Measurements from ENCODE around the gene RTCA.
"Not testable (repeated sequence)": the region's sequence is repeated elsewhere in the genome, so short reads cannot be mapped to it uniquely, and the experiment has no call there.

RTCA gene

DNA sequence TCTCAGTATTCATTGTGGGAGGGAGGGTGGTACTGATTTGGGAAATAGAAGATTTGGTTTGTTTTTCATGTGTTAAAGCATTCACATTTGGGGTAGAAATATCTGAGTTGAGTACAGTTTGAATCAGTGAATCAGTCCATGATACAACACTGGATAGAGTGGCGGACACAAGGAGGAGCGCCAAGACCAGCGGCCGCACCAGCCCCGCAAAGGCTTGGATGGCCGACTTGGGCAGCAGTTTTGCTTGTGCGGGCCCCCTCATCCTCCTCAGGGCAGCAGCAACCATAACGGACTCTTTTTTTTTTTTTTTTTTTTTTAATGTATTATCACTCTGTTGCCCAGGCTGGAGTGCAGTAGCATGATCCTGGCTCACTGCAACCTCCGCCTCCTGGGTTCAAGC, 66.3 kb downstream of the RTCA start (continued):
- TF ChIP-seq, protein P1, sequence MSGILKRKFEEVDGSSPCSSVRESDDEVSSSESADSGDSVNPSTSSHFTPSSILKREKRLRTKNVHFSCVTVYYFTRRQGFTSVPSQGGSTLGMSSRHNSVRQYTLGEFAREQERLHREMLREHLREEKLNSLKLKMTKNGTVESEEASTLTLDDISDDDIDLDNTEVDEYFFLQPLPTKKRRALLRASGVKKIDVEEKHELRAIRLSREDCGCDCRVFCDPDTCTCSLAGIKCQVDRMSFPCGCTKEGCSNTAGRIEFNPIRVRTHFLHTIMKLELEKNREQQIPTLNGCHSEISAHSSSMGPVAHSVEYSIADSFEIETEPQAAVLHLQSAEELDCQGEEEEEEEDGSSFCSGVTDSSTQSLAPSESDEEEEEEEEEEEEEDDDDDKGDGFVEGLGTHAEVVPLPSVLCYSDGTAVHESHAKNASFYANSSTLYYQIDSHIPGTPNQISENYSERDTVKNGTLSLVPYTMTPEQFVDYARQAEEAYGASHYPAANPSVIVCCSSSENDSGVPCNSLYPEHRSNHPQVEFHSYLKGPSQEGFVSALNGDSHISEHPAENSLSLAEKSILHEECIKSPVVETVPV (CRISPR knock-in tag; IDR thresholded peaks at IDR 0.05), result no peak
- TF ChIP-seq ZNF565 (CRISPR knock-in tag; conservative IDR thresholded peaks at IDR 0.05; ENCODE audit: low read depth) (no peak), ZFP3 (CRISPR knock-in tag; IDR thresholded peaks at IDR 0.05) (no peak), BACH2 (CRISPR knock-in tag; IDR thresholded peaks at IDR 0.05; ENCODE audit: borderline replicate concordance) (no peak), ZFP30 (CRISPR knock-in tag; IDR thresholded peaks at IDR 0.05) (no peak), RARB (CRISPR knock-in tag; IDR thresholded peaks at IDR 0.05) (no peak), ARNTL (CRISPR knock-in tag; IDR thresholded peaks at IDR 0.05; ENCODE audit: borderline replicate concordance, low read depth) (no peak), ISL1 (CRISPR knock-in tag; IDR thresholded peaks at IDR 0.05) (no peak), CSDC2 (CRISPR knock-in tag; IDR thresholded peaks at IDR 0.05) (no peak)

DNA sequence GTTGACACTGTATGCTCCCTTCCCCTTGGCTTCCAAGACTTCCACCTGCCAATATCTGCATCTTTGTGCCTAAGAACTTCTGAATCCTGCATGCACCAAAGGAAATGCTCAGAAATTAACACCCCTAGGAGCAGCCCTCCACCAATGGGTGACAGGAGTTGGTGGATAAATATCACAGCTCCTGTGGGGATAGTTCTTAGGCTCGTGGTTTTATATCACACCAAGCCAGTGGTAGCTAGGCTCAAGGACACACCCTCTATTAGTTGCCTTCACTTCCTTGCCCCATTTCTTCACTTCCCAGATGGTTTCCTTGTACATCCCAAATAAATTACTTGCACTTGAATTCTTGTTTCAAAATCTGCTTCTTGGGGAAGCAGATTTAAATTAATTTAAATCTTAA, 69.4 kb downstream of the RTCA start:
- ATAC-seq, result no peak
- TF ChIP-seq, protein P2, sequence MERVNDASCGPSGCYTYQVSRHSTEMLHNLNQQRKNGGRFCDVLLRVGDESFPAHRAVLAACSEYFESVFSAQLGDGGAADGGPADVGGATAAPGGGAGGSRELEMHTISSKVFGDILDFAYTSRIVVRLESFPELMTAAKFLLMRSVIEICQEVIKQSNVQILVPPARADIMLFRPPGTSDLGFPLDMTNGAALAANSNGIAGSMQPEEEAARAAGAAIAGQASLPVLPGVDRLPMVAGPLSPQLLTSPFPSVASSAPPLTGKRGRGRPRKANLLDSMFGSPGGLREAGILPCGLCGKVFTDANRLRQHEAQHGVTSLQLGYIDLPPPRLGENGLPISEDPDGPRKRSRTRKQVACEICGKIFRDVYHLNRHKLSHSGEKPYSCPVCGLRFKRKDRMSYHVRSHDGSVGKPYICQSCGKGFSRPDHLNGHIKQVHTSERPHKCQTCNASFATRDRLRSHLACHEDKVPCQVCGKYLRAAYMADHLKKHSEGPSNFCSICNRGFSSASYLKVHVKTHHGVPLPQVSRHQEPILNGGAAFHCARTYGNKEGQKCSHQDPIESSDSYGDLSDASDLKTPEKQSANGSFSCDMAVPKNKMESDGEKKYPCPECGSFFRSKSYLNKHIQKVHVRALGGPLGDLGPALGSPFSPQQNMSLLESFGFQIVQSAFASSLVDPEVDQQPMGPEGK (CRISPR knock-in tag; IDR thresholded peaks at IDR 0.05; ENCODE audit: borderline replicate concordance), result no peak
- TF ChIP-seq CSDC2 (CRISPR knock-in tag; IDR thresholded peaks at IDR 0.05) (no peak), OSR1 (CRISPR knock-in tag; IDR thresholded peaks at IDR 0.05) (no peak)

DNA sequence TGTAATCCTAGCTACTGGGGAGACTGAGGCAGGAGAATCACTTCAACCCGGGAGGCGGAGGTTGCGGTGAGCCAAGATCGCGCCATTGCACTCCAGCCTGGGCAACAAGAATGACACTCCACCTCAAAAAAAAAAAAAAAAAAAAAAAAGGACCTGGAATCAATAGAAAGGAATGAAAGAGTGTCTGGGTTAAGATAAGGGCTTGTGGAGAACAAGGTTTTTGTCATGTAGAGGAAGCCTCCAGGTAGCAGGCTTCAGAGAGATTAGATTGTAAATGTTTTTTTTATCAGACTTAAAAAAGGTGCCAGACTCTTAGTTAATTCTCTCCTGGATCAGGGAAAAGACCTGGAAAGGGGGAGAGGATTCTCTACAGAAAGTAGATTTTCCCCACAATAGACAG, 71.9 kb downstream of the RTCA start:
- not testable (repeated sequence) for ATAC-seq

DNA sequence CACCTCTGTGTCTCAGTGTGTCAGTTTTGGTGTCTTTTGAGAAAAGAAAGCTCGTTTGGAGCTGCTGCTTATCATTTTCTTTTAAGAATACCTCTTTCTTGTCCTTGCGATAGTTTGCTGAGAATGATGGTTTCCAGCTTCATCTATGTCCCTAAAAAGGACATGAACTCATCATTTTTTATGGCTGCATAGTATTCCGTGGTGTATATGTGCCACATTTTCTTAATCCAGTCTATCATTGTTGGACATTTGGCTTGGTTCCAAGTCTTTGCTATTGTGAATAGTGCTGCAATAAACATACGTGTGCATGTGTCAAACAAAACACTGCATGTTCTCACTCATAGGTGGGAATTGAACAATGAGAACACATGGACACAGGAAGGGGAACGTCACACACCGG, 73.7 kb downstream of the RTCA start:
- not testable (repeated sequence) for ATAC-seq

DNA sequence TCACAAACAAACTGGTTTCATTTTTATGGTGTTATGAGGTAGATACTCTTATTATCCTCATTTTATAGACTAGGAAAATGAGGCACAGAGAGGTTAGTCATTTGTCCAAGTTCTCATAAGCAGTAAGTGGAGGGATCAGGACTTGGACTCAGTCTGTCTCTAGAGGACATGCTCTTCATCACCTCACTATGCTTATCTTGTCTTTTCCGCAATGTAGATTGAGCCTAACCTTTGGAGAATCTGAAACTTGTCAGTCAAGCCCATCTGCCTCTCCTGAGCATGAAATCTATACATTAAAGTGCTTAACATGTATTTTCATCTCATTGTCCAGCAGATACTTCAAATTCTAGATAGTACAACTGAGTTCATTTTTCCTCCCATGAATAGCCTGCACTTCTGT, 74.5 kb downstream of the RTCA start:
- no peak for TF ChIP-seq ZNF565 (CRISPR knock-in tag; conservative IDR thresholded peaks at IDR 0.05; ENCODE audit: low read depth)
- no peak for TF ChIP-seq PPARA (CRISPR knock-in tag; IDR thresholded peaks at IDR 0.05; ENCODE audit: borderline replicate concordance)
- TF ChIP-seq, protein P3, sequence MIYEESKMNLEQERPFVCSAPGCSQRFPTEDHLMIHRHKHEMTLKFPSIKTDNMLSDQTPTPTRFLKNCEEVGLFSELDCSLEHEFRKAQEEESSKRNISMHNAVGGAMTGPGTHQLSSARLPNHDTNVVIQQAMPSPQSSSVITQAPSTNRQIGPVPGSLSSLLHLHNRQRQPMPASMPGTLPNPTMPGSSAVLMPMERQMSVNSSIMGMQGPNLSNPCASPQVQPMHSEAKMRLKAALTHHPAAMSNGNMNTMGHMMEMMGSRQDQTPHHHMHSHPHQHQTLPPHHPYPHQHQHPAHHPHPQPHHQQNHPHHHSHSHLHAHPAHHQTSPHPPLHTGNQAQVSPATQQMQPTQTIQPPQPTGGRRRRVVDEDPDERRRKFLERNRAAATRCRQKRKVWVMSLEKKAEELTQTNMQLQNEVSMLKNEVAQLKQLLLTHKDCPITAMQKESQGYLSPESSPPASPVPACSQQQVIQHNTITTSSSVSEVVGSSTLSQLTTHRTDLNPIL (CRISPR knock-in tag; IDR thresholded peaks at IDR 0.05; ENCODE audit: low read depth), result no peak
- no peak for TF ChIP-seq RARB (CRISPR knock-in tag; IDR thresholded peaks at IDR 0.05)
- no peak for TF ChIP-seq GLIS3 (CRISPR knock-in tag; IDR thresholded peaks at IDR 0.05)
- no peak for TF ChIP-seq OSR1 (CRISPR knock-in tag; IDR thresholded peaks at IDR 0.05)
- TF ChIP-seq, protein P1 (CRISPR knock-in tag; IDR thresholded peaks at IDR 0.05), result no peak
- TF ChIP-seq CSDC2 (CRISPR knock-in tag; IDR thresholded peaks at IDR 0.05), result no peak
- no peak for TF ChIP-seq ZFP3 (CRISPR knock-in tag; IDR thresholded peaks at IDR 0.05)
- TF ChIP-seq, protein P4, sequence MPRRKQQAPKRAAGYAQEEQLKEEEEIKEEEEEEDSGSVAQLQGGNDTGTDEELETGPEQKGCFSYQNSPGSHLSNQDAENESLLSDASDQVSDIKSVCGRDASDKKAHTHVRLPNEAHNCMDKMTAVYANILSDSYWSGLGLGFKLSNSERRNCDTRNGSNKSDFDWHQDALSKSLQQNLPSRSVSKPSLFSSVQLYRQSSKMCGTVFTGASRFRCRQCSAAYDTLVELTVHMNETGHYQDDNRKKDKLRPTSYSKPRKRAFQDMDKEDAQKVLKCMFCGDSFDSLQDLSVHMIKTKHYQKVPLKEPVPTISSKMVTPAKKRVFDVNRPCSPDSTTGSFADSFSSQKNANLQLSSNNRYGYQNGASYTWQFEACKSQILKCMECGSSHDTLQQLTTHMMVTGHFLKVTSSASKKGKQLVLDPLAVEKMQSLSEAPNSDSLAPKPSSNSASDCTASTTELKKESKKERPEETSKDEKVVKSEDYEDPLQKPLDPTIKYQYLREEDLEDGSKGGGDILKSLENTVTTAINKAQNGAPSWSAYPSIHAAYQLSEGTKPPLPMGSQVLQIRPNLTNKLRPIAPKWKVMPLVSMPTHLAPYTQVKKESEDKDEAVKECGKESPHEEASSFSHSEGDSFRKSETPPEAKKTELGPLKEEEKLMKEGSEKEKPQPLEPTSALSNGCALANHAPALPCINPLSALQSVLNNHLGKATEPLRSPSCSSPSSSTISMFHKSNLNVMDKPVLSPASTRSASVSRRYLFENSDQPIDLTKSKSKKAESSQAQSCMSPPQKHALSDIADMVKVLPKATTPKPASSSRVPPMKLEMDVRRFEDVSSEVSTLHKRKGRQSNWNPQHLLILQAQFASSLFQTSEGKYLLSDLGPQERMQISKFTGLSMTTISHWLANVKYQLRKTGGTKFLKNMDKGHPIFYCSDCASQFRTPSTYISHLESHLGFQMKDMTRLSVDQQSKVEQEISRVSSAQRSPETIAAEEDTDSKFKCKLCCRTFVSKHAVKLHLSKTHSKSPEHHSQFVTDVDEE (CRISPR knock-in tag; IDR thresholded peaks at IDR 0.05), result no peak
- no peak for ATAC-seq

DNA sequence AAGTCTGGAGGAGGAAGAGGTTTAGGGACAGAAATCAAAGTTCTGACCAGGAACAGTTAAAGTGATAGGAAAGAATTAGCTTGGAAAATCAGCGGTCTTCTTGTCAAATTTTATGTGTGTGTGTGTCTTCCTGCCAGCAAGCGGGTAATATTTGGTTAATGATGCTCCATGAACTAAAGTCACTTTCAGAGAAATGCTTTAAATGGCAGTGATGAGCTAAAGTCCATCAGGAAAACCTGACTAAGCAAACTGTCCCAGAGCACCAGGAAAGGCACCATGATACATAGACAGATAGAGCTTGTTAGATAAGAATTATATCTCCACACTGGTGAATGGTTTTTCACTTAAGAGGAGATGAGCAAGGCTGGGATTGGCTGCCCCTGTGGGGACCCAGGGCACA, 76.3 kb downstream of the RTCA start:
- no peak for ATAC-seq
- no peak for TF ChIP-seq TCF4 (CRISPR knock-in tag; IDR thresholded peaks at IDR 0.05; ENCODE audit: borderline replicate concordance)
- no peak for TF ChIP-seq OSR1 (CRISPR knock-in tag; IDR thresholded peaks at IDR 0.05)
- TF ChIP-seq ZFP30 (CRISPR knock-in tag; IDR thresholded peaks at IDR 0.05), result no peak
- TF ChIP-seq ZC3H10 (CRISPR knock-in tag; IDR thresholded peaks at IDR 0.05), result no peak
- TF ChIP-seq ZNF565 (CRISPR knock-in tag; conservative IDR thresholded peaks at IDR 0.05; ENCODE audit: low read depth), result no peak
- TF ChIP-seq RARB (CRISPR knock-in tag; IDR thresholded peaks at IDR 0.05), result no peak

Measured in SK-N-SH treated with all-trans-retinoic acid at 6 μM for 48 hours (cell line).